Breast epithelium (tissue), 4 donors: ENCODE results near the gene ILK. TPM values are rescaled to one million over a fixed set of nuclear protein-coding genes. Genes with fewer than 3 reads are reported as not detected.

ENCODE experiments used
- DNase-seq, 2 donors: peaks; one replicate each; pipeline ENCODE4 v3.0.0-alpha.2; 2019; ENCODE audit warnings: low spot score in 2 of 2
- H3K27ac ChIP-seq, 2 donors: fragments of 200-600 bp; sonication (generic) in 1 of 2; one replicate each; pipeline ENCODE4 v1.5.1; 2016 to 2019; ENCODE audit warnings: mild to moderate bottlenecking in 1 of 2
- H3K27me3 ChIP-seq, 2 donors: fragments of 200-600 bp; sonication (generic) in 1 of 2; one replicate each; pipeline versions ENCODE4 v1.5.1 to v1.6.0; 2017 to 2019; ENCODE audit warnings: control low read depth in 1 of 2, mild to moderate bottlenecking in 1 of 2
- H3K36me3 ChIP-seq: fragments of 200-600 bp; one replicate; pipeline ENCODE4 v1.5.1; 2019
- H3K4me1 ChIP-seq, 2 donors: fragments of 200-600 bp; sonication (generic); one replicate each; pipeline ENCODE4 v1.5.1; 2016 to 2019; ENCODE audit warnings: control low read depth in 1 of 2
- H3K4me3 ChIP-seq, 3 donors: fragments of 200-600 bp; sonication (generic); 1 replicate in 2 of 3; 2 replicates in 1 of 3; pipeline ENCODE4 v1.5.1; 2016 to 2019; ENCODE audit warnings: mild to moderate bottlenecking in 3 of 3, moderate library complexity in 2 of 3
- H3K9me3 ChIP-seq, 2 donors: fragments of 200-600 bp; sonication (generic) in 1 of 2; one replicate each; pipeline ENCODE4 v1.5.1; 2016 to 2019; ENCODE audit warnings: control low read depth in 1 of 2
- POLR2A ChIP-seq: fragments of 450-650 bp; IDR thresholded peaks from one replicate; pipeline ENCODE4 v1.6.1; 2016; ENCODE audit warnings: antibody characterized with exemption, mild to moderate bottlenecking, moderate library complexity
- POLR2AphosphoS5 ChIP-seq, 3 donors: sonication (generic); formaldehyde crosslinking; IDR thresholded peaks; one replicate each; pipeline ENCODE4 v1.6.1; 2017; ENCODE audit warnings: antibody characterized with exemption in 3 of 3
- intact Hi-C: fragments of 100-400 bp; cut with DNase I; formaldehyde crosslinking; loops from one replicate; pipeline ENCODE4 v1.15.1; 2023; ENCODE audit warnings: low total_unique reads
- total RNA-seq, 3 donors: library from RNA; depleted of rRNA; stranded (reverse); fragments of >200 nt; gene quantifications; one replicate each; pipeline ENCODE4 v1.1.0, GENCODE V29; 2016
- TF ChIP-seq, protein P1 (sequence below), 3 donors: fragments of 450-650 bp; IDR thresholded peaks; one replicate each; pipeline ENCODE4 v1.5.1; 2016 to 2017; ENCODE audit warnings: antibody characterized with exemption in 3 of 3, mild to moderate bottlenecking in 3 of 3, moderate library complexity in 3 of 3

ILK gene
- total RNA-seq, 3 donors from 2014 or later, result 113 to 118 (median 113) TPM

DNA sequence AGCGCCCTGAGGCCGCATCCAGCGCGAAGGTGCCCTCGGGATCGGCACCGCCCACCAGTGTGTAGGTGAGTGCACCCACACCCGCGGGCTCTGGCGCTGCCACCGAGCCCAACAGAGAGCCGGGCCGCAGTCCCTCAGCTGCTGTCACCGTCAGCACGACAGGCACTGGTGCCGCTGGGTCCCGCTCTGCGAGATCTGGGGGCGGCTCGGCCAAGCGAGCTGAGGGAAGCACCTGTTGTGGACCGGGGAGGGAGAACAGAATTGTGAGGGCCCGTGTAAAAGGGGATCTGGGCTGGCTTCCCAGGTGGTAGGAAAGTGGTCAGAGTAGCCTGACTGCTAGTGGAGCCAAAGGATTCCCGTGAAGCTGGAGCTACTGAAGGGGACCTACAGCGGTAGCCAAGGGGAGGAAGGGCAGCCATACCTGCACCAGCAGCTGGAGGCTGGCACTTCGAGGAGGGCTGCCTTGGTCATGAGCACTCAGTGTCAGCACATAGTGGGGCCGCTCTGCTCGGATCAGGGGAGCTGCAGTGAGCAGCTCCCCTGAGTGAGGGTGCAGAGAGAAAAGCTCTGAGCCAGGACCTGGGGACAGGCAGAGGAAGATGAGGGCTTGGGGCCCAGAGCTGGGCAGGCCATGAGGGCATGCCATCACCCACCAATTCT lies 27.2 kb downstream of the ILK start:
- intact Hi-C loops, result no loop called here
- Histone ChIP-seq H3K27me3 (no peaks in the 10 kb centered on the region), H3K4me1 (no peaks in the 10 kb centered on the region), H3K9me3 (no peaks in the 10 kb centered on the region), H3K27ac (no peak overlapping the region), H3K4me3 (peak overlapping the region in 2 of 3 donors; percentile 41 to 59), H3K36me3 (no peaks in the 10 kb centered on the region)
- TF ChIP-seq, protein P1, sequence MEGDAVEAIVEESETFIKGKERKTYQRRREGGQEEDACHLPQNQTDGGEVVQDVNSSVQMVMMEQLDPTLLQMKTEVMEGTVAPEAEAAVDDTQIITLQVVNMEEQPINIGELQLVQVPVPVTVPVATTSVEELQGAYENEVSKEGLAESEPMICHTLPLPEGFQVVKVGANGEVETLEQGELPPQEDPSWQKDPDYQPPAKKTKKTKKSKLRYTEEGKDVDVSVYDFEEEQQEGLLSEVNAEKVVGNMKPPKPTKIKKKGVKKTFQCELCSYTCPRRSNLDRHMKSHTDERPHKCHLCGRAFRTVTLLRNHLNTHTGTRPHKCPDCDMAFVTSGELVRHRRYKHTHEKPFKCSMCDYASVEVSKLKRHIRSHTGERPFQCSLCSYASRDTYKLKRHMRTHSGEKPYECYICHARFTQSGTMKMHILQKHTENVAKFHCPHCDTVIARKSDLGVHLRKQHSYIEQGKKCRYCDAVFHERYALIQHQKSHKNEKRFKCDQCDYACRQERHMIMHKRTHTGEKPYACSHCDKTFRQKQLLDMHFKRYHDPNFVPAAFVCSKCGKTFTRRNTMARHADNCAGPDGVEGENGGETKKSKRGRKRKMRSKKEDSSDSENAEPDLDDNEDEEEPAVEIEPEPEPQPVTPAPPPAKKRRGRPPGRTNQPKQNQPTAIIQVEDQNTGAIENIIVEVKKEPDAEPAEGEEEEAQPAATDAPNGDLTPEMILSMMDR (IDR thresholded peaks at IDR 0.05), result no peak
- TF ChIP-seq POLR2A (no peak), POLR2AphosphoS5 (IDR thresholded peaks at IDR 0.05) (no peak)
- no peak for DNase-seq

DNA sequence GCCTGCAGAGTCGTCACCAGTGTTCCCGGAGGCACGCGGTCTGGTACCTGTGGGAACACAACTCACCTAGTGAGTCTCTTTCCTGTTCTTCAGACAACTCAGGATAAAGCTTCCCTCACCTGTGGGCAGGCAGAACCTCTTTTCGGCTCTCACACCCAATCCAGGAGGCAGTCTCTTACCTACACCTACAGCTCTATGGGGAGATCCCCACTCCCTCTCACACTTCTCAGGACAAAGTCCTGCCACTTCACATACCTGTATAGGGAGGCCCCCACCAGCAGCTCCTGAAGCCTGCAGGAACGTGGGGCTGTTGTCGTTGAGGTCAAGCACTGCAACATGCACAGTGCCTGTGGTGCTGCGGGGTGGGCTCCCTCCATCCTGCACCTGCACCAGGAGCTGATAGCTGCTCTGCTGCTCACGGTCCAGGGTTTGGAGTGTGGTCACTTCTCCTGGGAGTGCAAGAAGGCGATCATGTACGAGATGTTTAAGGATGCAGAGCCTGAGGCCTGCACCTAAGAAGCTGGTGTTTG lies 27.9 kb downstream of the ILK start:
- Histone ChIP-seq H3K4me1 (no peaks in the 10 kb centered on the region), H3K36me3 (no peaks in the 10 kb centered on the region), H3K9me3 (no peaks in the 10 kb centered on the region), H3K27me3 (no peaks in the 10 kb centered on the region), H3K27ac (no peak overlapping the region), H3K4me3 (no peak overlapping the region)
- no peak for DNase-seq
- TF ChIP-seq POLR2AphosphoS5 (IDR thresholded peaks at IDR 0.05) (no peak), POLR2A (no peak)
- TF ChIP-seq, protein P1 (IDR thresholded peaks at IDR 0.05), result no peak
- intact Hi-C loops, result no loop called here

DNA sequence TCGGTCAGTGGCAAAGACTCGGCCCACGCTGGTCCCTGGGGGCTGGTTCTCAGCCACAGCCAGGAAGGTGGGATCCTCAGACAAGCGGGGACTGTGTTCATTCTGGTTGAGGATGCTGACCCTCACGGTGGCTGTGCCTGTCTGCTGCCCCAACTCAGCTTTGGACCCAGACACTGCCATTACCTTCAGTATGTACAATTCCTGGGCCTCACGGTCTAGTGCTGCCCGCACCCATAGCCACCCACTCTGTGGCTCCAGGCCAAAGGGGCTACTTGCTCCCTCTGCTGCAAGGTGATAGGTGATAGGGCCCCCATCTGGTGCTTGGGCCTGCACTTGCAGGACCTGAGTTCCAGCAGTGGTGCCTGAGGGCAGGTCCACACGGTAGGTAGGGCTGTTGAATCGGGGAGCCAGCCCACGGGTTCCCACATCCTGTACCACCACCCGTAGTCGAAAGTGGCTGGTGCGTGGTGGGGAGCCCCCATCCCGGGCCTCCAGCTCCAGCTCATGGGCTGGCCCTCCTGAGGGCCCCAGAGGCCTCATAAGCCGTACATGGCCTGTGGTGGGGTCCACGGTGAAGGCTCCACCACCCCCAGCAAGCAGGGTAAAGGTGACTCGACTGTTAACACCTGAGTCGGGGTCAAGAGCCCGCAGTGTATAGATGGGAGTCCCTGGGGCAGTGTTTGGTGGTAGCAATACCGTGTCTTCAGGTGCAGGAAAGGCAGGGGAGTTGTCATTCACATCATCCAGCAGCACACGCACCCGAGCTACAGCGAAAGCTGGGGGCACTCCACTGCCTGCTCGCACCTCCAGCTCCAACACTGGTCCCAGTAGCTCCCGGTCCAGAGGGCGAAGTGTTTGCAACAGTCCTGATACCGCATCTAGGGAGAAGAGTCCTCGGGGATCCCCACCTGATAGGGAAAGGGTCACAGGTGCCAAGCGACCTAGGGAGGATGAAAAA lies 28.8 kb downstream of the ILK start:
- no peak for DNase-seq
- H3K9me3 ChIP-seq, result no peaks in the 10 kb centered on the region
- no peaks in the 10 kb centered on the region for H3K27me3 ChIP-seq
- no peaks in the 10 kb centered on the region for H3K36me3 ChIP-seq
- H3K4me1 ChIP-seq, result peaks cover 0 to 4% of the 10 kb centered on the region in 2 donors
- no peak for TF ChIP-seq POLR2AphosphoS5 (IDR thresholded peaks at IDR 0.05)
- no peak for TF ChIP-seq POLR2A
- TF ChIP-seq, protein P1 (IDR thresholded peaks at IDR 0.05), result no peak
- H3K4me3 ChIP-seq, result no peak overlapping the region
- intact Hi-C loops, result no loop called here
- H3K27ac ChIP-seq, result no peak overlapping the region

DNA sequence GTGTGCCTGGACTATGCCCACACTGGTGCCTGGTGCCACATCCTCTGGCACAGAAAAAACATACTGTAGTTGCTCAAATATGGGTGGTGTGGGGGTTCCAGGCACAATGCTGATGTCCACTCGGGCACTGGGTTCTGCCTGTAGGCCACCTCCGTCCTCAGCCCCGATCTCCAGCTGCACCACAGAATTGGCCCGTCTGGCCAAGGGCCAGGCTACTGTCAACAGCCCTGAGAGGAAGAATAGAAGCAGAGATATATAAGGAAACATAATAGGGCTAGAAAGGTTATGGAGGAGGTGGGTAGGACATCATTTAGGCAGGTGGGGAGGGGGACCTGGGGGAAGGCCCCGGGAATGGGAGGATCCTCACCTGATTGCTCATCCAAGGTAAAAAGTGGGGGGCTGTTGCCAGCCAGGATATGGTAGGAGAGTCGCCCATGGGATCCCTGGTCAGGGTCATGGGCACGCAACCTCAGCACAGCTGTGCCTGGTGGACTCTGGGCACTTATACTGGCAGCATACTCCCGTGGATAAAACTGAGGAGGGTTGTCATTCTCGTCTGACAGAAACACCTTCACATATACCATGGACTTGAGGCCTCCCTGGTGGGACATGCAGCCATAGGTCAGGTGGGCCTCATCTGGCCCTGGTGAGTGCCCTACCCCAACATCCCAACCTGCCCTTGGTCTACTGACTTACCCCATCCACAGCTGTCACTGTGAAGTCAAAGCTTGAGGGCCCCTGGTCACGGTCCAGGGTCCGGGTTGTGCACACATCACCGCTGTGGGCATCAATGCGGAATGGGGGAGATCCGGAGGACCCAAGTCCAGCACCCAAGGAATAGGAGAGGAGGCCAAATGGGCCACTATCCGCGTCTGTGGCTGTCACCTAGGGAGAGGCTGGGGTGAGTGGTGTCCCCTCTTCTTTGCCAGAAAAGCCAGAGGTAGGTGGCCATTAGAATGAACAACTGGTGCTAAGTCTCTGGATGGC lies 30.1 kb downstream of the ILK start:
- H3K36me3 ChIP-seq, result no peaks in the 10 kb centered on the region
- H3K27me3 ChIP-seq, result no peaks in the 10 kb centered on the region

More for the DNA sequence above, 30.1 kb downstream of the ILK start:
- Histone ChIP-seq H3K4me1 (peaks cover 9 to 14% of the 10 kb centered on the region in 2 donors), H3K9me3 (no peaks in the 10 kb centered on the region), H3K27ac (no peak overlapping the region), H3K4me3 (no peak overlapping the region)
- intact Hi-C loops, result no loop called here
- no peak for DNase-seq
- TF ChIP-seq POLR2A (no peak), POLR2AphosphoS5 (IDR thresholded peaks at IDR 0.05) (no peak)
- TF ChIP-seq, protein P1 (IDR thresholded peaks at IDR 0.05), result no peak
